Tibial nerve (tissue), 4 donors: ENCODE measurements around the gene IFNA14. TPM values are rescaled to one million over a fixed set of nuclear protein-coding genes. Genes with fewer than 3 reads are reported as not detected.

Experiments used
- DNase-seq, 2 donors: peaks; one replicate each; pipeline ENCODE4 v3.0.0-alpha.2; 2019; ENCODE audit warnings: low spot score in 2 of 2
- H3K27ac ChIP-seq, 4 donors: fragments of 200-600 bp; sonication (generic) in 3 of 4; one replicate each; pipeline ENCODE4 v1.5.1; 2017 to 2019; ENCODE audit warnings: mild to moderate bottlenecking in 1 of 4
- H3K27me3 ChIP-seq, 2 donors: fragments of 200-600 bp; sonication (generic) in 1 of 2; one replicate each; pipeline versions ENCODE4 v1.5.1 to v1.6.0; 2017 to 2019
- H3K36me3 ChIP-seq, 3 donors: fragments of 200-600 bp; sonication (generic); one replicate each; pipeline ENCODE4 v1.5.1; 2018 to 2019
- H3K4me1 ChIP-seq, 4 donors: fragments of 200-600 bp; sonication (generic) in 3 of 4; one replicate each; pipeline ENCODE4 v1.5.1; 2017 to 2019
- H3K4me3 ChIP-seq, 4 donors: fragments of 200-600 bp; sonication (generic) in 3 of 4; one replicate each; pipeline ENCODE4 v1.5.1; 2017 to 2019; ENCODE audit warnings: mild to moderate bottlenecking in 1 of 4, moderate library complexity in 1 of 4
- H3K9me3 ChIP-seq, 4 donors: fragments of 200-600 bp; sonication (generic) in 3 of 4; one replicate each; pipeline ENCODE4 v1.5.1; 2017 to 2019
- EP300 ChIP-seq, 2 donors: sonication (generic); formaldehyde crosslinking; IDR thresholded peaks; one replicate each; pipeline ENCODE4 v1.6.1; 2017; ENCODE audit warnings: antibody characterized with exemption in 2 of 2, mild to moderate bottlenecking in 1 of 2
- POLR2A ChIP-seq, 2 donors: fragments of 450-650 bp; IDR thresholded peaks; one replicate each; pipeline ENCODE4 v1.6.1; 2017; ENCODE audit warnings: antibody characterized with exemption in 2 of 2, mild to moderate bottlenecking in 2 of 2, moderate library complexity in 2 of 2
- WGBS, 2 donors: methylation state at CpG; one replicate each; pipeline ENCODE4 v1.1.5; 2018; 5-methylcytosine and 5-hydroxymethylcytosine counted together
- total RNA-seq, 4 donors: library from RNA; depleted of rRNA; stranded (reverse); fragments of >200 nt; gene quantifications; one replicate each; pipeline ENCODE4 v1.1.0, GENCODE V29; 2016
- TF ChIP-seq, protein P1 (sequence below), 5 experiments: fragments of 200-600 bp in 3 of 5; fragments of 450-650 bp in 2 of 5; sonication (generic) in 3 of 5; IDR thresholded peaks; one replicate each; pipeline ENCODE4 v1.5.1; 2016 to 2019; ENCODE audit warnings: antibody characterized with exemption in 5 of 5, mild to moderate bottlenecking in 3 of 5, moderate library complexity in 2 of 5

IFNA14 gene
- total RNA-seq, 4 donors from 2014 or later: not detected

- peaks cover 0 to 17% (median 0%) of the 10 kb centered on the region in 4 donors for H3K9me3 ChIP-seq
- no peak overlapping the region for H3K27ac ChIP-seq
- H3K4me3 ChIP-seq: no peak overlapping the region
- H3K27me3 ChIP-seq: no peaks in the 10 kb centered on the region
- H3K36me3 ChIP-seq: no peaks in the 10 kb centered on the region
- TF ChIP-seq, protein P1, sequence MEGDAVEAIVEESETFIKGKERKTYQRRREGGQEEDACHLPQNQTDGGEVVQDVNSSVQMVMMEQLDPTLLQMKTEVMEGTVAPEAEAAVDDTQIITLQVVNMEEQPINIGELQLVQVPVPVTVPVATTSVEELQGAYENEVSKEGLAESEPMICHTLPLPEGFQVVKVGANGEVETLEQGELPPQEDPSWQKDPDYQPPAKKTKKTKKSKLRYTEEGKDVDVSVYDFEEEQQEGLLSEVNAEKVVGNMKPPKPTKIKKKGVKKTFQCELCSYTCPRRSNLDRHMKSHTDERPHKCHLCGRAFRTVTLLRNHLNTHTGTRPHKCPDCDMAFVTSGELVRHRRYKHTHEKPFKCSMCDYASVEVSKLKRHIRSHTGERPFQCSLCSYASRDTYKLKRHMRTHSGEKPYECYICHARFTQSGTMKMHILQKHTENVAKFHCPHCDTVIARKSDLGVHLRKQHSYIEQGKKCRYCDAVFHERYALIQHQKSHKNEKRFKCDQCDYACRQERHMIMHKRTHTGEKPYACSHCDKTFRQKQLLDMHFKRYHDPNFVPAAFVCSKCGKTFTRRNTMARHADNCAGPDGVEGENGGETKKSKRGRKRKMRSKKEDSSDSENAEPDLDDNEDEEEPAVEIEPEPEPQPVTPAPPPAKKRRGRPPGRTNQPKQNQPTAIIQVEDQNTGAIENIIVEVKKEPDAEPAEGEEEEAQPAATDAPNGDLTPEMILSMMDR (IDR thresholded peaks at IDR 0.05): no peak
- TF ChIP-seq POLR2A (IDR thresholded peaks at IDR 0.05): no peak
- no peak for TF ChIP-seq EP300 (IDR thresholded peaks at IDR 0.05)
- H3K4me1 ChIP-seq: peaks cover 0 to 12% (median 0%) of the 10 kb centered on the region in 4 donors
- 57 to 62% methylated on average over 2 of the region's 2 CpGs for WGBS, 2 donors
- no peak for DNase-seq
Observed at GRCh38 chr9:21268347-21268657, 28.5 kb upstream of the IFNA14 start.

DNA sequence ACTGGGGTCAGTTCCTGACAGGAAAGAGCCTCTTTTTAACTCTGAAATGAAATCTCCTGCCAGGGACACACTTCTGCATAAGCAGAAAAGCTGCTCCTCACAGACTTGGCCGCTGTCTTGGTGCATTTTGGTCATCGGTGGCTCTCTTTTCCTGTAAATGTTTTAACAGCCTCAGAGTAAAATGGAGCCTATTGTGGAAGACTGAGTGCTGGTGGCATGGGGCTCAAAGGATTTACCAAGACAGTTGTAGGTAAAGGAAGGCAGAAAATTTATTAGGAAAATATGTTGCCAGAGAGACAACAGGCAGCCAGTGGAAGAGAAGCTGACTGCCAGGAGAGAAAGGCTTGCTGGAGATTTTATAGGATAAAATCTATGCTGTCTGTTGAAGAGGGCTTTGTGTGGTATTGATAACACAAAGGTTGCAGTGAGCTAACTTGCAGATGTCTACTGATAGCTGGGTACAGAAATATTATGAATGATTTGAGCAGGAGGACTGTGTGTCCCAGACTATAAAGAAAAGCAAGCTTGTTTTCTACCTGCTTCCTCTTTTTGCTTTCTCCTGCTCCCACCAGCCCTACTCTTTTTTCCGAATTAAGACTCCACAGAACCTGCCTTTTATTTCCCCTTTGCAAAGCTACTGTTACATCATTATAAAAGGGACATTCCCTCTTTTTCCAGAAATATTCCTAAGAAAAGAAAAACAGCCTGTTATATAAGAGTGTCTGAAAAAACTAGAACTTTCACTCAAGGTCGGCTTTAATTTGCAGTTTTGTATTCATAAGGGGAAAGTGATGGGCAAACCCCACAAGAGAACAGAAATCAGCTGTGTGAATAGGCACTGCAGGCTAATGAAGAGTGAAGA lies 27.9 kb upstream of the IFNA14 start:
- TF ChIP-seq, protein P1 (IDR thresholded peaks at IDR 0.05): no peak
- no peak for TF ChIP-seq EP300 (IDR thresholded peaks at IDR 0.05)
- TF ChIP-seq POLR2A (IDR thresholded peaks at IDR 0.05): no peak
- WGBS, 2 donors: 36 to 45% methylated on average over 4 of the region's 4 CpGs
- H3K27ac ChIP-seq: no peak overlapping the region

DNA sequence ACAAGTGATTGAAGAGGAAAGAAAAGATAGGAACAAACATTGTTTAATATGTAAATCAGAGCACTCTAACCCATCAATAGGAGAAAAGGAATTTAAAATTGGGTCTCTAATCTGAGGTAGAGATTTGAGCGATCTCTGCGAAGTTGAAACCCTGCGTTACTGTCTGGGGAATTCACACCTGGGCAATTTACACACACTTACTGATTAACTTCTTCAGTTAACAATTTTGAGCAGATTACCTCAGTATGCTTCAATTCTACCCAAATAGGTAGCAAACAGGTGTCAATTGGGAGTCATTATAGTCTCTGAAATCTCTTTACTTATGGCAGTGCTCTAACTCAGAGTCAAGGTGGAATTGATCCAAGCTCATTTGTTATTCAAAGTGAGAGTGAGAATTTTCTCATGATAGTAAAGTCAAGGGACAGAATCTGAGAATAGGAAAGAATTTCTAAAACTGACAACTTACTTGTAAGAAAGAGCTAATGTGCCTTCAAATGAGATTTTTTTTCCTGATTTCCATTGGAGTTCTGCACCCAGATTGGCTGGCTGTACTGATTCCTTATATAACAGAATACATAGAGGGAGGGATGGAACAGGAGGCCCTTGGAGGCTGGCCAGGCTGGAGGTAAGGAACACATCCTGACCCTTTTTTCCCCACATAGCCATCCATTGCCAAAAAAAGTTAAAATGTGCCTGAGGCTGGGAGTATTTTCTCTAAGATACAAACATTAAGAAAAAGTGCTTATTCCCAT lies 27.1 kb upstream of the IFNA14 start:
- H3K27me3 ChIP-seq: no peaks in the 10 kb centered on the region
- H3K9me3 ChIP-seq: peaks cover 0 to 10% (median 0%) of the 10 kb centered on the region in 4 donors
- peaks cover 0 to 12% (median 0%) of the 10 kb centered on the region in 4 donors for H3K4me1 ChIP-seq
- TF ChIP-seq POLR2A (IDR thresholded peaks at IDR 0.05): no peak
- TF ChIP-seq, protein P1 (IDR thresholded peaks at IDR 0.05): no peak
- TF ChIP-seq EP300 (IDR thresholded peaks at IDR 0.05): no peak
- DNase-seq: no peak
- H3K36me3 ChIP-seq: no peaks in the 10 kb centered on the region
- no peak overlapping the region for H3K4me3 ChIP-seq
- H3K27ac ChIP-seq: no peak overlapping the region
- WGBS, 2 donors: 19 to 33% methylated on average over 3 of the region's 3 CpGs

More for the DNA sequence above, 27.9 kb upstream of the IFNA14 start:
- H3K4me1 ChIP-seq: peaks cover 0 to 12% (median 0%) of the 10 kb centered on the region in 4 donors
- no peak overlapping the region for H3K4me3 ChIP-seq
- peaks cover 0 to 16% (median 0%) of the 10 kb centered on the region in 4 donors for H3K9me3 ChIP-seq
- no peak for DNase-seq
- no peaks in the 10 kb centered on the region for H3K27me3 ChIP-seq
- no peaks in the 10 kb centered on the region for H3K36me3 ChIP-seq

DNA sequence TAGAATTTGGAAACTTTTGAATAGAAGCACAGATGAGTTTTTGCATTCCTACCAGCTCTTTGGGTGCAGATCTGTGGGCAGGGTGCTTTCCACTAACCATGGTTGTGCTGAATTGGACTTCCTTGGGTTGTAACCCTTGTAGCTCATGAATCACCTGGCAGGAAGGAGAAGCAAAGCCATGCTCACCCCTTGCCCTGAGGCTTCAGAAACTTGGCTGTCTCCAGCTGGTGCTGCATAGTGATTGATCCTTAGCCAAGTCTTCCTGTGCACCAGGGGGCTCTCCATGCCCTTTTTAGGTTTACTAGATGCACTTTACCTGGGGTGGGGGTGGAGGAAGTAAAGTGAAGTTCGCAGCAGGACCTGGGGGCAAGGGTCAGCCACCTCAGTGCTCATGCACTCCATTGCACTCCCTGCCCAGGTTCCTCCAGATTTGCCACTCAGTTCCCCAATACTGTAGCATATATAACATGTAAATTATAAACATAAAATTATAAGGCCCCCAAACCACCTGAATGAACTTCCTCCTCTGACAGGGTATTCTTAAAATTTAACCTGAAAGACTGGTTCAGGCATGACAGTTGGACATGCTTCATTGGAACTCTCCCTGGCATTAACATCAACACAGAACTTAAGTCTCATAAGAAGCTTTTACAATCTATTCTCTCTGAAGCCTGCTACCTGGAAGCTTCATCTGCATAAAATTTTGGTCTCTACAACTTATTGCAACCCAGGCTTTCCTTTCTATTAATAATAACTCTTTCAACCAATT lies 25.8 kb upstream of the IFNA14 start:
- TF ChIP-seq, protein P1 (IDR thresholded peaks at IDR 0.05): no peak
- TF ChIP-seq EP300 (IDR thresholded peaks at IDR 0.05): no peak
- no peak for TF ChIP-seq POLR2A (IDR thresholded peaks at IDR 0.05)
- no peaks in the 10 kb centered on the region for H3K9me3 ChIP-seq
- WGBS, 2 donors: 20 to 53% methylated on average over 1 of the region's 1 CpG

More for the DNA sequence above, 25.8 kb upstream of the IFNA14 start:
- Histone ChIP-seq H3K27me3 (no peaks in the 10 kb centered on the region), H3K4me1 (peaks cover 0 to 12% (median 0%) of the 10 kb centered on the region in 4 donors), H3K27ac (no peak overlapping the region), H3K4me3 (no peak overlapping the region), H3K36me3 (no peaks in the 10 kb centered on the region)
- no peak for DNase-seq
